WI38 (cell line): ENCODE measurements around the gene DAO.

Experiments
- H3K4me3 ChIP-seq: 2 replicates; pipeline ENCODE4 v1.5.1; 2011; ENCODE audit warnings: low read depth, mild to moderate bottlenecking, control low read depth, low read length
- CTCF ChIP-seq: IDR thresholded peaks from 2 replicates; pipeline ENCODE4 v1.5.1; 2012; ENCODE audit warnings: low read depth, mild to moderate bottlenecking, control low read depth, low read length

The DAO gene

GRCh38 chr12:108895220-108895802 lies 15.4 kb downstream of the DAO start:
- no peak overlapping the region for H3K4me3 ChIP-seq
- TF ChIP-seq CTCF = no peak

DNA sequence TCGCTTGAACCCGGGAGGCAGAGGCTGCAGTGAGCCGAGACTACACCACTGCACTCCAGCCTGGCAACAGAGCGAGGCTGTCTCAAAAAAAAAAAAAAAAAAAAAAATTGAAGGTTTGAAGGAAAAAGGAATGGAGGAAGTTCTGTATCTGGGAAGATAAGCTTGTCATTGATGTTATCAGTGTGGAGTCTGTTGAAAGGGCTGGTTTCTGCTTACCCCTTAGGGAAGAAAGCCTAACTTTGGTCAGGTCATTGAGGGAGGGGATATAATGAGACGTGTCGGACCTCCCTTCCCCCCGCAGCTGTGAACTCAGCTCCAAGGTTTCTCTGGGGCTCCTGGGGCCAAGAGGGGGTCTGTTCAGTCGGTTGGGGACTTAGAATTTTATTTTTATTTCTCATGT lies 16.4 kb downstream of the DAO start:
- no peak for TF ChIP-seq CTCF
- no peak overlapping the region for H3K4me3 ChIP-seq

- TF ChIP-seq CTCF = no peak
- no peak overlapping the region for H3K4me3 ChIP-seq
Measured at GRCh38 chr12:108896817-108897216, 16.9 kb downstream of the DAO start.

- H3K4me3 ChIP-seq = no peak overlapping the region
- no peak for TF ChIP-seq CTCF
Measured at GRCh38 chr12:108899145-108899544, 19.3 kb downstream of the DAO start.

- no peak for TF ChIP-seq CTCF
- no peak overlapping the region for H3K4me3 ChIP-seq
Measured at GRCh38 chr12:108905725-108906124, 25.8 kb downstream of the DAO start.

DNA sequence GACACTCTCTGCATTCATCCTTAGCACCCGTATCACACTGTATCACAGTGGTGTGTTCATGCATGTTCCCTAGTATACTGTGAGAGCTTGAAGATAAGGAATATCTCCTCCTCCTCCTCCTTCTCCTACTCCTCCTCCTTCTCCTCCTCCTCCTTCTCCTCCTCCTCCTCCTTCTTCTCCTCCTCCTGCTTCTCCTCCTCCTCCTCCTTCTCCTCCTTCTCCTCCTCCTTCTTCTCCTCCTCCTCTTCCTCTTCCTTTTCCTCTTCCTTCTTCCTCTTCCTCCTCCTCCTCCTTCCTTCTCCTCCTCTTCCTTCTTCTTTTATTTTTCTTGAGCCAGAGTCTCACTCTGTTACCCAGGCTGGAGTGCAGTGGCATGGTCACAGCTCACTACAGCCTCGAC lies 27.1 kb downstream of the DAO start:
- no peak for TF ChIP-seq CTCF
- no peak overlapping the region for H3K4me3 ChIP-seq

- no peak for TF ChIP-seq CTCF
- no peak overlapping the region for H3K4me3 ChIP-seq
Measured at GRCh38 chr12:108907839-108908351, 28.0 kb downstream of the DAO start.
